Measurements from ENCODE around the gene PPFIA2.

DNA sequence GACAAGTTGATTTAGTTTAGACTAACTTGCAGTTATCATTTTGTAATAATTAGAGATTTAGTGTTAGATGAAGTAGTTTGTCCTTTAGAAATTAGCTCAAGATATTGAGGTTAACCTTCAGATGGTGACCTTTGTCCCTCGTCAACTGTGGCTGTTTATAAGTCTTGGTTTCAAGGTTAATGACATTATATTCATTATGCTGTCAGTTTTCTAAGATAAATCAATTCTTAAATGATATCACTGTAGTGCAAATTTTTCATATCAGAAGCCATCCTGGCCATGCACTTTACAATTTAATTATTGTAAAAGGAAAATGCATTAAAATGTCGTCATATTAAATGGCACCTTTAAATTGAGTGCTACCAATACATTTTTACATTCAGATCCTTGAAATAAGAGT, 19.6 kb upstream of the PPFIA2 start:
- TF ChIP-seq, protein P1, sequence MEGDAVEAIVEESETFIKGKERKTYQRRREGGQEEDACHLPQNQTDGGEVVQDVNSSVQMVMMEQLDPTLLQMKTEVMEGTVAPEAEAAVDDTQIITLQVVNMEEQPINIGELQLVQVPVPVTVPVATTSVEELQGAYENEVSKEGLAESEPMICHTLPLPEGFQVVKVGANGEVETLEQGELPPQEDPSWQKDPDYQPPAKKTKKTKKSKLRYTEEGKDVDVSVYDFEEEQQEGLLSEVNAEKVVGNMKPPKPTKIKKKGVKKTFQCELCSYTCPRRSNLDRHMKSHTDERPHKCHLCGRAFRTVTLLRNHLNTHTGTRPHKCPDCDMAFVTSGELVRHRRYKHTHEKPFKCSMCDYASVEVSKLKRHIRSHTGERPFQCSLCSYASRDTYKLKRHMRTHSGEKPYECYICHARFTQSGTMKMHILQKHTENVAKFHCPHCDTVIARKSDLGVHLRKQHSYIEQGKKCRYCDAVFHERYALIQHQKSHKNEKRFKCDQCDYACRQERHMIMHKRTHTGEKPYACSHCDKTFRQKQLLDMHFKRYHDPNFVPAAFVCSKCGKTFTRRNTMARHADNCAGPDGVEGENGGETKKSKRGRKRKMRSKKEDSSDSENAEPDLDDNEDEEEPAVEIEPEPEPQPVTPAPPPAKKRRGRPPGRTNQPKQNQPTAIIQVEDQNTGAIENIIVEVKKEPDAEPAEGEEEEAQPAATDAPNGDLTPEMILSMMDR (conservative IDR thresholded peaks at IDR 0.05): no peak
- TF ChIP-seq ZFX (IDR thresholded peaks at IDR 0.05): no peak
